H1 (cell line): ENCODE results near the gene FLG. TPM values are rescaled to one million over a fixed set of nuclear protein-coding genes. Genes with fewer than 3 reads are reported as not detected.

Experiments used
- CTCF ChIA-PET: fragments of 300-600 bp; sonication (Branson Sonifier 250); formaldehyde crosslinking; loops from one replicate; lab custom pipeline; 2021; ENCODE audit not compliant: partially characterized antibody; lab: Charles Lee
- POLR2A ChIA-PET: fragments of 300-600 bp; sonication (Branson Sonifier 250); formaldehyde crosslinking; loops from one replicate; lab custom pipeline; 2021; ENCODE audit warnings: inconsistent platforms; ENCODE audit not compliant: partially characterized antibody; lab: Charles Lee
- DNase-seq, 2 experiments: peaks; one replicate each; pipeline versions ENCODE4 v3.0.0 to v3.0.0-alpha.2; 2010 to 2022; ENCODE audit warnings: low spot score in 2 of 2, low read depth in 1 of 2, mixed read lengths in 1 of 2
- FAIRE-seq: peaks from 2 replicates; lab custom pipeline; 2011; peaks lifted over from hg19 to GRCh38; lab: Jason Lieb, UNC
- H2AFZ ChIP-seq: 2 replicates; pipeline ENCODE4 v1.8.1; 2012; ENCODE audit warnings: low read length, inconsistent platforms
- H2AK5ac ChIP-seq: 2 replicates; pipeline ENCODE4 v1.6.1; 2013; ENCODE audit warnings: low read depth, low read length
- H2BK120ac ChIP-seq: replicated peaks from 2 replicates; pipeline ENCODE3; 2013; ENCODE audit warnings: low read depth, low read length, inconsistent platforms
- H2BK12ac ChIP-seq: 2 replicates; pipeline ENCODE4 v1.6.1; 2013; ENCODE audit warnings: low read depth, low read length
- H2BK15ac ChIP-seq: 2 replicates; pipeline ENCODE4 v1.6.1; 2013; ENCODE audit warnings: low read length
- H2BK20ac ChIP-seq: 2 replicates; pipeline ENCODE4 v1.6.1; 2013; ENCODE audit warnings: low read length
- H2BK5ac ChIP-seq: 2 replicates; pipeline ENCODE4 v1.6.1; 2013; ENCODE audit warnings: low read depth, low read length
- H3K14ac ChIP-seq: 2 replicates; pipeline ENCODE4 v1.6.1; 2013; ENCODE audit warnings: inconsistent platforms; ENCODE audit not compliant: insufficient read length
- H3K18ac ChIP-seq: 2 replicates; pipeline ENCODE4 v1.6.1; 2013; ENCODE audit warnings: low read length; ENCODE audit errors: extremely low read depth
- H3K23ac ChIP-seq: 2 replicates; pipeline ENCODE4 v1.6.1; 2013; ENCODE audit warnings: inconsistent platforms; ENCODE audit not compliant: insufficient read length
- H3K23me2 ChIP-seq: 2 replicates; pipeline ENCODE4 v1.6.1; 2013; ENCODE audit warnings: low read depth, low read length
- H3K27ac ChIP-seq: 2 replicates; pipeline ENCODE4 v1.6.1; 2011; ENCODE audit warnings: low read depth, low read length, inconsistent platforms
- H3K27me3 ChIP-seq, 4 experiments: replicated peaks in 1 of 4; 1 replicate in 1 of 4; 2 replicates in 3 of 4; pipeline versions ENCODE4 v1.6.1 to v1.8.1; 2011 to 2013; ENCODE audit warnings: low read length in 3 of 4, mild to moderate bottlenecking in 3 of 4, inconsistent platforms in 2 of 4, mixed read lengths in 2 of 4, moderate library complexity in 1 of 4; ENCODE audit not compliant: control insufficient read depth in 3 of 4, insufficient read depth in 3 of 4; ENCODE audit errors: extremely low read depth in 1 of 4
- H3K36me3 ChIP-seq, 4 experiments: 2 replicates each; pipeline versions ENCODE4 v1.6.1 to v1.8.1; 2011 to 2013; ENCODE audit warnings: mild to moderate bottlenecking in 4 of 4, low read length in 3 of 4, moderate library complexity in 2 of 4, control low read depth in 1 of 4, inconsistent platforms in 1 of 4; ENCODE audit not compliant: insufficient read depth in 4 of 4, control insufficient read depth in 2 of 4
- H3K4ac ChIP-seq: replicated peaks from 2 replicates; pipeline ENCODE3; 2013; ENCODE audit warnings: low read length, low read depth, mixed read lengths, inconsistent platforms; ENCODE audit not compliant: insufficient read length
- H3K4me1 ChIP-seq, 4 experiments: replicated peaks in 1 of 4; 1 replicate in 1 of 4; 2 replicates in 3 of 4; pipeline versions ENCODE4 v1.6.1 to v1.8.1; 2011 to 2013; ENCODE audit warnings: low read length in 3 of 4, inconsistent platforms in 2 of 4, mixed read lengths in 1 of 4; ENCODE audit not compliant: insufficient read depth in 4 of 4, control insufficient read depth in 3 of 4
- H3K4me2 ChIP-seq, 2 experiments: 2 replicates each; pipeline versions ENCODE4 v1.6.1 to v1.8.1; 2011 to 2013; ENCODE audit warnings: low read depth in 2 of 2, low read length in 2 of 2, control low read depth in 1 of 2, inconsistent platforms in 1 of 2, mild to moderate bottlenecking in 1 of 2; ENCODE audit not compliant: insufficient read depth in 1 of 2
- H3K4me3 ChIP-seq, 4 experiments: fragments of 200-600, 300-600 bp in 1 of 4; sonication (generic), shearing (Covaris generic), sonication (Bioruptor Twin) in 1 of 4; 2 replicates each; pipeline versions ENCODE4 v1.5.1 to v1.8.1; 2011 to 2016; ENCODE audit warnings: low read length in 4 of 4, low read depth in 3 of 4, control low read depth in 2 of 4, inconsistent platforms in 2 of 4, mild to moderate bottlenecking in 2 of 4, mixed read lengths in 1 of 4, moderate library complexity in 1 of 4; ENCODE audit not compliant: insufficient read depth in 2 of 4; ENCODE audit errors: extremely low read depth in 1 of 4
- H3K56ac ChIP-seq: replicated peaks from 2 replicates; pipeline ENCODE3; 2013; ENCODE audit warnings: low read depth, mild to moderate bottlenecking, mixed read lengths, low read length, inconsistent platforms; ENCODE audit not compliant: insufficient read length
- H3K79me1 ChIP-seq: 2 replicates; pipeline ENCODE4 v1.6.1; 2013; ENCODE audit warnings: low read depth, low read length, control low read depth
- H3K79me2 ChIP-seq, 2 experiments: 2 replicates each; pipeline versions ENCODE4 v1.6.1 to v1.8.1; 2012 to 2013; ENCODE audit warnings: low read length in 2 of 2, mild to moderate bottlenecking in 2 of 2, inconsistent platforms in 1 of 2; ENCODE audit not compliant: insufficient read depth in 2 of 2, control insufficient read depth in 1 of 2
- H3K9ac ChIP-seq, 4 experiments: replicated peaks in 1 of 4; 1 replicate in 1 of 4; 2 replicates in 3 of 4; pipeline versions ENCODE4 v1.6.1 to v1.8.1; 2011 to 2013; ENCODE audit warnings: low read depth in 3 of 4, low read length in 3 of 4, control low read depth in 2 of 4, mild to moderate bottlenecking in 2 of 4, moderate library complexity in 2 of 4, inconsistent platforms in 1 of 4; ENCODE audit errors: extremely low read depth in 1 of 4
- H3K9me3 ChIP-seq, 2 experiments: 2 replicates each; pipeline versions ENCODE4 v1.6.1 to v1.8.1; 2012 to 2013; ENCODE audit warnings: mild to moderate bottlenecking in 2 of 2, moderate library complexity in 2 of 2, control low read depth in 1 of 2, inconsistent platforms in 1 of 2, low read depth in 1 of 2, low read length in 1 of 2, mixed read lengths in 1 of 2; ENCODE audit not compliant: insufficient read depth in 2 of 2
- H4K20me1 ChIP-seq, 2 experiments: replicated peaks in 1 of 2; 2 replicates each; pipeline versions ENCODE3 to v1.8.1; 2011 to 2013; ENCODE audit warnings: inconsistent platforms in 2 of 2, low read length in 2 of 2, mild to moderate bottlenecking in 1 of 2; ENCODE audit not compliant: insufficient read depth in 2 of 2, control insufficient read depth in 1 of 2
- H4K5ac ChIP-seq: 2 replicates; pipeline ENCODE4 v1.6.1; 2013; ENCODE audit warnings: low read length, low read depth, mixed read lengths, inconsistent platforms; ENCODE audit not compliant: insufficient read length
- H4K8ac ChIP-seq: 2 replicates; pipeline ENCODE4 v1.8.0; 2013; ENCODE audit warnings: mild to moderate bottlenecking, moderate library complexity, low read length, inconsistent platforms; ENCODE audit not compliant: insufficient read depth; ENCODE audit errors: extremely low read depth
- H4K91ac ChIP-seq: replicated peaks from 2 replicates; pipeline ENCODE3; 2013; ENCODE audit warnings: low read length, mixed read lengths, inconsistent platforms; ENCODE audit not compliant: insufficient read length
- BCL11A ChIP-seq, 2 experiments: IDR thresholded peaks; one replicate each; pipeline ENCODE4 v1.6.1; 2011; ENCODE audit warnings: low read depth in 2 of 2, low read length in 2 of 2, mild to moderate bottlenecking in 2 of 2
- SIX5 ChIP-seq: IDR thresholded peaks from 2 replicates; pipeline ENCODE4 v1.6.1; 2011; ENCODE audit warnings: mild to moderate bottlenecking, low read depth, low read length
- WGBS, 2 experiments: shearing (Covaris generic) in 1 of 2; methylation state at CpG; one replicate each; pipeline versions ENCODE4 v1.1.6 to v1.1.7; 2013 to 2015; ENCODE audit warnings: low lambda C conversion rate in 2 of 2, mixed read lengths in 2 of 2, inconsistent platforms in 1 of 2, low coverage in 1 of 2, missing lambda C conversion rate in 1 of 2; ENCODE audit not compliant: insufficient replicate concordance in 2 of 2, insufficient coverage in 1 of 2, insufficient read length in 1 of 2; ENCODE audit errors: extremely low coverage in 1 of 2, missing lambda C conversion rate in 1 of 2; 5-methylcytosine and 5-hydroxymethylcytosine counted together
- polyA plus RNA-seq, 7 experiments: library from polyadenylated mRNA; depleted of rRNA in 3 of 7; stranded (reverse) in 5 of 7; unstranded in 2 of 7; fragments of >200 nt in 5 of 7; fragments of 200-250 nt in 2 of 7; gene quantifications; 1 replicate in 5 of 7; 2 replicates in 1 of 7; 4 replicates in 1 of 7; pipeline versions ENCODE4 v1.2.1 to v1.2.3, GENCODE V29; 2011 to 2013; ENCODE audit warnings: missing spikeins in 2 of 7, mixed read lengths in 2 of 7
- total RNA-seq: library from RNA; stranded (reverse); fragmentation: NEBNext Ultra II Directional; extraction: Animal tissue kit (Norgen Biotek cat#: 25700); gene quantifications from 2 replicates; pipeline ENCODE4 v1.2.1, GENCODE V29; 2021

FLG gene
- total and polyA plus RNA-seq, 2 of the 8 experiments (the other 6 are each of a cell fraction or from before 2014, with no cell fraction given), result not detected

- no peaks in the 10 kb centered on the region for H3K23me2 ChIP-seq
- no peak overlapping the region for H4K8ac ChIP-seq
- H3K14ac ChIP-seq, result no peak overlapping the region
- ChIA-PET CTCF (no interaction called here), POLR2A (no interaction called here)
- H2BK12ac ChIP-seq, result no peak overlapping the region
- H4K20me1 ChIP-seq, result no peaks in the 10 kb centered on the region
- no peak overlapping the region for H2BK15ac ChIP-seq
- no peak overlapping the region for H3K9ac ChIP-seq
- no peak overlapping the region for H4K91ac ChIP-seq
- H3K23ac ChIP-seq, result no peak overlapping the region
- DNase-seq (no peak), FAIRE-seq (no peak)
- H3K27me3 ChIP-seq, result no peaks in the 10 kb centered on the region
- H2BK5ac ChIP-seq, result no peak overlapping the region
- H2BK120ac ChIP-seq, result no peak overlapping the region
- no peak overlapping the region for H4K5ac ChIP-seq
- H2AFZ ChIP-seq, result no peak overlapping the region
- H3K79me1 ChIP-seq, result no peaks in the 10 kb centered on the region
- no peaks in the 10 kb centered on the region for H3K4me1 ChIP-seq
- no peak overlapping the region for H3K4ac ChIP-seq
- H2AK5ac ChIP-seq, result no peak overlapping the region
- no peak overlapping the region for H3K27ac ChIP-seq
- no peak overlapping the region for H3K4me3 ChIP-seq
- H3K18ac ChIP-seq, result no peak overlapping the region
- no peak overlapping the region for H3K4me2 ChIP-seq
- no peaks in the 10 kb centered on the region for H3K36me3 ChIP-seq
- H3K56ac ChIP-seq, result no peak overlapping the region
- no peak overlapping the region for H2BK20ac ChIP-seq
- 94% methylated on average over 9 of the region's 9 CpGs; no CpG with 5 or more reads in 1 of the 2 experiments for WGBS, 2 experiments
- TF ChIP-seq SIX5, result no peak
- no peak for TF ChIP-seq BCL11A (IDR thresholded peaks at IDR 0.05; ENCODE audit: low read depth in 2 of 2, low read length in 2 of 2)
- H3K79me2 ChIP-seq, result no peaks in the 10 kb centered on the region
- peaks cover 57 to 79% of the 10 kb centered on the region in 2 experiments for H3K9me3 ChIP-seq
These were observed 15.1 kb downstream of the FLG start for GRCh38 chr1:152309955-152310354.
